ENCODE results near the gene PDLIM5.

Gene PDLIM5

DNA sequence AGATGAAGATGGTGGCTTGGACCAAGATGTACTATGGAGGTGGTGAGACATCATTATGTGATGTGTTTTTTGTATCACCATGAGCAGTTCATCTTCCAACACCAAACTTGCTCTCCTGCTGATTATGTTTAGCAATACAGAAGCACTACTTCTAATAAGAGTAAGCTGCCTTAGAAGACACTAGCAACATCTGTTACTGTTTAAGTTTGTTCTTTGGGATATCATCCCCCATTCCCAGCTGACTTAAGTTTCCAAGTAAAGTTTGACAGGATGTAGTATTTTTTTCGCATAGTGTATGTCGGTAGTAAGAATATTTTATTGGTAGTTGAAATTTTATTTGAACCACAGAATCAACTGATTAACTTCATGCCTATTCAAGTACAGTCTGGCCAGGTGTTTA, 182.5 kb downstream of the PDLIM5 start:
- no peak for DNase-seq (ENCODE audit: low spot score)
- Histone ChIP-seq H3K4me3 (no peak overlapping the region), H3K27ac (no peak overlapping the region)
- TF ChIP-seq CTCF (IDR thresholded peaks at IDR 0.05): no peak

- Histone ChIP-seq H3K4me3 (no peak overlapping the region), H3K27ac (no peak overlapping the region)
- no peak for TF ChIP-seq CTCF (IDR thresholded peaks at IDR 0.05)
- DNase-seq (ENCODE audit: low spot score): no peak
Observed at GRCh38 chr4:94635177-94635576, 183.4 kb downstream of the PDLIM5 start.

- Histone ChIP-seq H3K4me3 (no peak overlapping the region), H3K27ac (no peak overlapping the region)
- TF ChIP-seq CTCF (IDR thresholded peaks at IDR 0.05): no peak
- no peak for DNase-seq (ENCODE audit: low spot score)
Observed at GRCh38 chr4:94636004-94636403, 184.3 kb downstream of the PDLIM5 start.

DNA sequence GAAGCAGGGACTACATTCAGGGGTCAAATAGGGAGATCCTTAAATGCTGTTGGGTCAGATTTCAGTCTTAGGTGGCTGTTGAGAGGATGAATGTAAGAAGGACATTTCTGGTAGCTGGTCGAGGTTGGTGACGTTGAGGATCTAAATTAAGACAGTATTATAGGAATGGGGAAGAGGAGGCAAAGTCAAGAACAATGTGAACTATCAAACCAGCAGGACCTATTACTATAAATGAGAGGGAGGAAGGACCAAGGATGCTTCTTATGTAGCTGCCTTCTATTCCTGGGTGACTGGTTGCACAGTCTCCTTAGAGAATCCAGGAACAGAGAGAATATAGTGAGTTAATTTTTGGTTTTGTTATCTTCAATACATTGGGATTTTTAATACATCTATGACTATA, 187.6 kb downstream of the PDLIM5 start:
- no peak for DNase-seq (ENCODE audit: low spot score)
- Histone ChIP-seq H3K27ac (no peak overlapping the region), H3K4me3 (no peak overlapping the region)
- no peak for TF ChIP-seq CTCF (IDR thresholded peaks at IDR 0.05)

DNA sequence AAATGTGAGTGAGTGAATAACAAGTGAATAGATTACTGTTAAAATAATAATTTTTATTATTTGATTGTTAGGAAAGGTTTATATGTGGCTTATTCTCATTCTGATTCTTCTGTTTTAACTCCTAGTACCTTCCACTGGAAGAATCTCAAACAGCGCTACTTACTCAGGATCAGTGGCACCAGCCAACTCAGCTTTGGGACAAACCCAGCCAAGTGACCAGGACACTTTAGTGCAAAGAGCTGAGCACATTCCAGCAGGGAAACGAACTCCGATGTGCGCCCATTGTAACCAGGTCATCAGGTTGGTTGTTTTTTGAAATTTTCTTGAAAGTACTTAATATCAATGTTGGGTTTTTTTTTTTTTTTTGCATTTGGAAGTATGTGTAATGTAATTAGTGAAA, 188.4 kb downstream of the PDLIM5 start:
- DNase-seq (ENCODE audit: low spot score): no peak
- Histone ChIP-seq H3K27ac (no peak overlapping the region), H3K4me3 (no peak overlapping the region)
- no peak for TF ChIP-seq CTCF (IDR thresholded peaks at IDR 0.05)

DNA sequence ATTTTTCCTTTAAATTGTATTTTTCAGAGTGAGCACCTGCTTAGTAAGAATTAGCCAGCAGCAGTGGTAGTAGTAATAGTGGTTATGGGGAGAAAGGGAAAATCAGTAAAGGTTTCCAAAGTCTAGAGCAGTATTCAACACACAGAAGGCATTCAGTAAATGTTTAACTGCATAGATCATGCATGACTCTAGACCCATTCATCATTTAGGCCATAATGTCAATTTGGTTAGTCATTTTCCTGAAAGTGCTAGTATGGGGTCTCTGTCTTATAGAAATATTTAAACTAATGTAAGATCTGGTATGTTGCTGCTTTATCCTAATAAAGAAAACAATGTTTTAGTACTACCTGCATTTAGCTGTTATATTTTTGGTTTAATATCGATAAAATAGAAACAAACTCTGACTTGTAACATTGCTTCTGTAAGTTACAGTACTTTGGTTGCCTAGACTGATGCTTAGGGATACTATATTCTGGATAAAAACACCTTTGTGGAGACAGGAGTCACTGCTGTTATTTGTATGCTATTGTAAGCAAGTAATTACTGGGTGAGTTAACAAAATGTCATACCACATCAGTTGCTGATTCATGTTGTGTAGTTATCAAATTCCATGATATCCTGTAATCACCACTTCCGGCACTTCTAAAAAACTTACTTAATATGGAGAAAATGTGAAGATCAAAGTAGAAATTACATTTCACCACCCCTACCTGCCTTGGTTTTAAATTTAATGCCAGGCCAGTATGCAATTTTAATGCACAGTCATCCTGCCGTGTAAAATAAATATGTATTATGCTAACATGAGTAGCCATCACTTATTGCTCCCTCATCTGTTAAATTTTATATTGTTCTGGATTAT, 190.2 kb downstream of the PDLIM5 start:
- no peak for TF ChIP-seq CTCF (IDR thresholded peaks at IDR 0.05)
- no peak for DNase-seq (ENCODE audit: low spot score)
- Histone ChIP-seq H3K4me3 (no peak overlapping the region), H3K27ac (peak overlapping the region in 1 of 2 donors; percentile 38)

DNA sequence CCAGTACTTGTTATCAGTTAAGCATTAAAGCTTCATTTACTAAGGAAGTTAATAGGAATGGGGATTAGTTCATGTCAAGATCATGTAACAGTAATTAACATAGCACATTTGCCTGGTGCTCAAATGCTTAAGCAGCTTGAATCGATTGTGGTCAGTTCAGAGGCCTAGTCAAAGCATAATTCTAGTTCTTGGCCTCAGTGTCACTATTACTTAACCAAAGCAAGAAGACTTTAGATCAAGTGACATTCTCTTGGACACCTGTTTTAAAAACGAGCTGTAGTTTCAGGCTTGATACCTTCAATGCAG, 190.8 kb downstream of the PDLIM5 start:
- no peak for TF ChIP-seq CTCF (IDR thresholded peaks at IDR 0.05)
- H3K4me3 ChIP-seq: no peak overlapping the region
- H3K27ac ChIP-seq: peak overlapping the region in 1 of 2 donors; percentile 38
- no peak for DNase-seq (ENCODE audit: low spot score)

Data from coronary artery (tissue), 2 donors.